ENCODE results near the gene TPP1.

Gene TPP1

DNA sequence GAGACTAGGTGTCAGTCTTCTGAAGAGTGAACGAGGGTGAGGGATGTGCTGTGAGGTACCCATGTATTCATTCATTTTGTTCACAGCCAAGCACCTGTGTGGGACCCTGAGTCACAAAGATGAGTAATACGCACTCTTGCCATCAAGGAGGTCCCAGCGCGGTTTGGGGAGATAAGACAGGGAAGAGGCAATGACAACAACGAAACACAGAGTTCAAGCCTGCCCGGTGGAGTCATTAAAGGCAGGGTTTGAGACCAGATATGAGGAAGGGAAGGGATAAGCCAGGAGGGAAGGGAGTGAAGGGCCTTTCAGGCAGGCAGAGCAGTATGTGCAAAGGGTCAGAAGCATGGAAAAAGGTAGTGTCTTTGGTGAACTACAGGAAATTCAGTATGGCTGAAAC lies 31.8 kb upstream of the TPP1 start:
- Histone ChIP-seq H3K14ac (ENCODE audit: low read length) (no peak overlapping the region), H3K9me3 (ENCODE audit: insufficient read depth, low read depth, low read length) (no peaks in the 10 kb centered on the region), H3K18ac (ENCODE audit: low read length) (no peak overlapping the region), H3K4me1 (ENCODE audit: control insufficient read depth in 1 of 2, insufficient read depth in 2 of 2, low read length in 2 of 2) (peaks cover 0 to 6% of the 10 kb centered on the region in 2 experiments), H2BK120ac (ENCODE audit: insufficient read depth, low read length, poor library complexity) (no peak overlapping the region), H2BK12ac (ENCODE audit: low read length) (no peak overlapping the region), H4K8ac (ENCODE audit: low read depth, low read length) (no peak overlapping the region), H2AK5ac (ENCODE audit: low read length) (no peak overlapping the region), H2AFZ (ENCODE audit: insufficient read depth, low read length, poor library complexity) (no peak overlapping the region), H3K23ac (ENCODE audit: low read length) (no peak overlapping the region), H3K4me2 (ENCODE audit: low read length) (no peak overlapping the region), H2BK5ac (ENCODE audit: low read depth, low read length, poor library complexity) (no peak overlapping the region), H3K4ac (ENCODE audit: low read depth, low read length) (no peak overlapping the region), H3K9ac (ENCODE audit: low read length) (no peak overlapping the region), H3K4me3 (ENCODE audit: low read depth, low read length) (no peak overlapping the region), H3K79me1 (ENCODE audit: low read length) (no peaks in the 10 kb centered on the region), H4K91ac (ENCODE audit: low read depth, low read length) (no peak overlapping the region), H3K79me2 (ENCODE audit: control insufficient read depth, insufficient read depth, low read length, poor library complexity) (no peaks in the 10 kb centered on the region), H3K27me3 (ENCODE audit: insufficient read depth, low read length) (peaks cover 21% of the 10 kb centered on the region), H3K36me3 (ENCODE audit: control insufficient read depth in 1 of 2, insufficient read depth in 2 of 2, low read length in 2 of 2) (no peaks in the 10 kb centered on the region), H4K12ac (ENCODE audit: low read depth, low read length) (no peak overlapping the region), H3K27ac (ENCODE audit: low read depth, low read length) (no peak overlapping the region)
- no CpG with 5 or more reads among the region's 6 CpGs for WGBS (ENCODE audit: extremely low coverage, insufficient coverage, insufficient read length)
- DNase-seq, result peak; percentile 7 to 31

DNA sequence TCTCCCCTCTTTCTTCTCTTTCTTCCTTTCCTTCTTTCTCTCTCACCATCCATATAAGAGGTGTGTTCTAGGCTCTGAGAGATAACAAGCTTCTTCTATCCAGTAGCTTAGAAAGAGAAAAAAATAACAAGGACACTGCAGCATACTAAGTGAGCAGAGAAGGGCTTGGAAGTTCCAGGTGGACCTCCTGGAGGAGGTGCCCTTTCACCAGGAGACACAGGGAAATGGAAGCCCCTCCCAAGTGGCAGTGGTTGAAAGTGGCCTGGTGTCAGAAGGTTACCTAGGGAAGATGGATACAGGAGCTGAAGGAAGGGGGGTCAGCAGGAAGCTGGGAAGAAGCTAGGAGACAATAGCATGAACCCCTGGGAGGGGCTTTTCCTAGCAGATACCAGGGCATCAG lies 30.9 kb upstream of the TPP1 start:
- DNase-seq, result no peak
- Histone ChIP-seq H3K79me1 (ENCODE audit: low read length) (no peaks in the 10 kb centered on the region), H4K8ac (ENCODE audit: low read depth, low read length) (no peak overlapping the region), H2AFZ (ENCODE audit: insufficient read depth, low read length, poor library complexity) (no peak overlapping the region), H3K18ac (ENCODE audit: low read length) (no peak overlapping the region), H3K9ac (ENCODE audit: low read length) (no peak overlapping the region), H3K36me3 (ENCODE audit: control insufficient read depth in 1 of 2, insufficient read depth in 2 of 2, low read length in 2 of 2) (no peaks in the 10 kb centered on the region), H3K27ac (ENCODE audit: low read depth, low read length) (no peak overlapping the region), H3K14ac (ENCODE audit: low read length) (no peak overlapping the region), H3K9me3 (ENCODE audit: insufficient read depth, low read depth, low read length) (no peaks in the 10 kb centered on the region), H3K79me2 (ENCODE audit: control insufficient read depth, insufficient read depth, low read length, poor library complexity) (no peaks in the 10 kb centered on the region), H3K4ac (ENCODE audit: low read depth, low read length) (no peak overlapping the region), H4K91ac (ENCODE audit: low read depth, low read length) (no peak overlapping the region), H2AK5ac (ENCODE audit: low read length) (no peak overlapping the region), H2BK5ac (ENCODE audit: low read depth, low read length, poor library complexity) (no peak overlapping the region), H3K27me3 (ENCODE audit: insufficient read depth, low read length) (peaks cover 15% of the 10 kb centered on the region), H2BK12ac (ENCODE audit: low read length) (no peak overlapping the region), H3K4me3 (ENCODE audit: low read depth, low read length) (no peak overlapping the region), H3K4me1 (ENCODE audit: control insufficient read depth in 1 of 2, insufficient read depth in 2 of 2, low read length in 2 of 2) (peaks cover 0 to 2% of the 10 kb centered on the region in 2 experiments), H4K12ac (ENCODE audit: low read depth, low read length) (no peak overlapping the region), H3K4me2 (ENCODE audit: low read length) (no peak overlapping the region), H2BK120ac (ENCODE audit: insufficient read depth, low read length, poor library complexity) (no peak overlapping the region), H3K23ac (ENCODE audit: low read length) (no peak overlapping the region)

DNA sequence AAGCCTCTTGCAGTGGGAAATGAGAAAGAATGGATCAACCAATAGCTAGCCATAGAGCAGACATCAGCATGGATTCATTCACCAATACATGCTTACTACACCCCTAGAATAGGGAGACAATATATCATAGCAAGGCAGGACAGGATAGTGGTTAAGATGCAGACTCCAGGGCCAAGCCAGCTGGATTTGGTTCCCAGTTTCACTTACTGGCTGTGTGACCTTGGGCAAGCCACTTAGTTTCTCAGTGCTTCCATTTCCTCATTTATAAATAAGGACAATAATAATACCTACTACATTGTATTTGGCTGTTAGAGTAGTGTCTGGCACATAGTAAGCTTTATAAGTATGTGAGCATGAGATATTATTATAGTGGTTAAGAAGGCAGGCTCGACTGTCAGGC lies 29.3 kb upstream of the TPP1 start:
- no peak overlapping the region for H2AK5ac ChIP-seq (ENCODE audit: low read length)

DNA sequence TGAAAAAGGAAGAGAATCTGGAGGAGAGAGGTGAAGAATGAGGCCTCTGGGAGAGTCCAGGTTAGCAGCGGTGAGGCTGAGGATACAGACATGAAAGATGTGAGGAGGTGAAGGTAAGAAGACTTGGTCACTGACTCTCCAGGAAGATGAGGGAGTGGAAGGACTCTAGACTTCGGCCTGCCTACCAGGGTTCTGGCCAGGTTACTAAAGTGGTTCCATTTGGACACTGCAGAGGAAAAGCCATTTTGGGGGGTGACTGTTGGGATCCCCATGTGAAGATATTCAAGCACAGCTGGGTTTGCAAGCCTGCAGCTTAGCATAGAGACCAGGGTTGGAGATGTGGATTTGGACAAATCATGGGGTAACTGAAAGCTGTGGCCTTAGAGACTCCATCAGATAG lies 28.6 kb upstream of the TPP1 start:
- H4K8ac ChIP-seq (ENCODE audit: low read depth, low read length), result no peak overlapping the region
- no peak overlapping the region for H2BK5ac ChIP-seq (ENCODE audit: low read depth, low read length, poor library complexity)
- no peak for DNase-seq
- no CpG with 5 or more reads among the region's 2 CpGs for WGBS (ENCODE audit: extremely low coverage, insufficient coverage, insufficient read length)
- H3K9ac ChIP-seq (ENCODE audit: low read length), result no peak overlapping the region
- H3K4me1 ChIP-seq (ENCODE audit: control insufficient read depth in 1 of 2, insufficient read depth in 2 of 2, low read length in 2 of 2), result no peaks in the 10 kb centered on the region
- no peak overlapping the region for H2AK5ac ChIP-seq (ENCODE audit: low read length)
- no peaks in the 10 kb centered on the region for H3K9me3 ChIP-seq (ENCODE audit: insufficient read depth, low read depth, low read length)
- no peaks in the 10 kb centered on the region for H3K79me2 ChIP-seq (ENCODE audit: control insufficient read depth, insufficient read depth, low read length, poor library complexity)
- no peak overlapping the region for H2BK120ac ChIP-seq (ENCODE audit: insufficient read depth, low read length, poor library complexity)
- H3K27me3 ChIP-seq (ENCODE audit: insufficient read depth, low read length), result no peaks in the 10 kb centered on the region
- H2AFZ ChIP-seq (ENCODE audit: insufficient read depth, low read length, poor library complexity), result no peak overlapping the region
- H2BK12ac ChIP-seq (ENCODE audit: low read length), result no peak overlapping the region
- no peaks in the 10 kb centered on the region for H3K79me1 ChIP-seq (ENCODE audit: low read length)
- no peak overlapping the region for H3K14ac ChIP-seq (ENCODE audit: low read length)
- H3K4ac ChIP-seq (ENCODE audit: low read depth, low read length), result no peak overlapping the region
- H3K4me3 ChIP-seq (ENCODE audit: low read depth, low read length), result no peak overlapping the region
- no peak overlapping the region for H4K91ac ChIP-seq (ENCODE audit: low read depth, low read length)
- no peak overlapping the region for H3K23ac ChIP-seq (ENCODE audit: low read length)
- no peak overlapping the region for H3K18ac ChIP-seq (ENCODE audit: low read length)
- H3K4me2 ChIP-seq (ENCODE audit: low read length), result no peak overlapping the region
- no peak overlapping the region for H4K12ac ChIP-seq (ENCODE audit: low read depth, low read length)
- H3K36me3 ChIP-seq (ENCODE audit: control insufficient read depth in 1 of 2, insufficient read depth in 2 of 2, low read length in 2 of 2), result no peaks in the 10 kb centered on the region
- no peak overlapping the region for H3K27ac ChIP-seq (ENCODE audit: low read depth, low read length)

More for the DNA sequence above, 29.3 kb upstream of the TPP1 start:
- H3K23ac ChIP-seq (ENCODE audit: low read length), result no peak overlapping the region
- WGBS (ENCODE audit: extremely low coverage, insufficient coverage, insufficient read length), result no CpG with 5 or more reads among the region's 1 CpG
- no peak overlapping the region for H4K8ac ChIP-seq (ENCODE audit: low read depth, low read length)
- peaks cover 3% of the 10 kb centered on the region for H3K27me3 ChIP-seq (ENCODE audit: insufficient read depth, low read length)
- H3K4me3 ChIP-seq (ENCODE audit: low read depth, low read length), result no peak overlapping the region
- no peak overlapping the region for H2BK120ac ChIP-seq (ENCODE audit: insufficient read depth, low read length, poor library complexity)
- no peaks in the 10 kb centered on the region for H3K79me1 ChIP-seq (ENCODE audit: low read length)
- no peak overlapping the region for H3K9ac ChIP-seq (ENCODE audit: low read length)
- H2BK5ac ChIP-seq (ENCODE audit: low read depth, low read length, poor library complexity), result no peak overlapping the region
- no peaks in the 10 kb centered on the region for H3K4me1 ChIP-seq (ENCODE audit: control insufficient read depth in 1 of 2, insufficient read depth in 2 of 2, low read length in 2 of 2)
- H4K91ac ChIP-seq (ENCODE audit: low read depth, low read length), result no peak overlapping the region
- H3K36me3 ChIP-seq (ENCODE audit: control insufficient read depth in 1 of 2, insufficient read depth in 2 of 2, low read length in 2 of 2), result no peaks in the 10 kb centered on the region
- no peak overlapping the region for H3K4ac ChIP-seq (ENCODE audit: low read depth, low read length)
- no peak overlapping the region for H3K14ac ChIP-seq (ENCODE audit: low read length)
- H3K79me2 ChIP-seq (ENCODE audit: control insufficient read depth, insufficient read depth, low read length, poor library complexity), result no peaks in the 10 kb centered on the region
- H2BK12ac ChIP-seq (ENCODE audit: low read length), result no peak overlapping the region
- no peak overlapping the region for H3K27ac ChIP-seq (ENCODE audit: low read depth, low read length)
- H3K9me3 ChIP-seq (ENCODE audit: insufficient read depth, low read depth, low read length), result no peaks in the 10 kb centered on the region
- H3K18ac ChIP-seq (ENCODE audit: low read length), result no peak overlapping the region
- H4K12ac ChIP-seq (ENCODE audit: low read depth, low read length), result no peak overlapping the region
- no peak overlapping the region for H2AFZ ChIP-seq (ENCODE audit: insufficient read depth, low read length, poor library complexity)
- DNase-seq, result no peak
- H3K4me2 ChIP-seq (ENCODE audit: low read length), result no peak overlapping the region

All from trophoblast cell (in vitro differentiated cells and primary cell).